Measurements from ENCODE around the gene UVRAG. TPM values are rescaled to one million over a fixed set of nuclear protein-coding genes. Genes with fewer than 3 reads are reported as not detected.

The UVRAG gene
- 9.5 to 10.9 TPM (median 10.3 TPM) in 5 replicates for total RNA-seq (2022; extraction: Qiagen RNA extraction; ENCODE audit: low read depth)

GRCh38 chr11:75814677-75815344, at the start of gene UVRAG:
UVRAG (plus strand) TSS chr11:75815210; CDS start chr11:75815408, 198 bp downstream.

GRCh38 chr11:75768112-75768908, 46.7 kb upstream of the UVRAG start, which contains the start of gene DGAT2:
DGAT2 (plus strand) TSS chr11:75768778; CDS start chr11:75768992, 214 bp downstream.

Other genes with a start within 250 kb of the UVRAG start
- 1.4 to 2.1 TPM (median 1.7 TPM) in 5 replicates for gene MAP6, start 146.2 kb upstream of the UVRAG start, total RNA-seq (2022; extraction: Qiagen RNA extraction; ENCODE audit: low read depth)
- gene MOGAT2, start 97.4 kb upstream of the UVRAG start, total RNA-seq (2022; extraction: Qiagen RNA extraction; ENCODE audit: low read depth): not detected in 5 replicates
- 1.4 to 2.2 TPM (median 1.7 TPM) in 5 replicates for gene DGAT2, start 46.4 kb upstream of the UVRAG start, total RNA-seq (2022; extraction: Qiagen RNA extraction; ENCODE audit: low read depth)